NCI-H526 (cell line): ENCODE data around the gene TTYH3.

Experiments used
- DNase-seq, 2 experiments: peaks; one replicate each; lab custom pipeline; 2025; lab: John Stamatoyannopoulos, UW

Gene TTYH3

GRCh38 chr7:2708547-2709310, 76.9 kb downstream of the TTYH3 start:
- no peak for DNase-seq

DNA sequence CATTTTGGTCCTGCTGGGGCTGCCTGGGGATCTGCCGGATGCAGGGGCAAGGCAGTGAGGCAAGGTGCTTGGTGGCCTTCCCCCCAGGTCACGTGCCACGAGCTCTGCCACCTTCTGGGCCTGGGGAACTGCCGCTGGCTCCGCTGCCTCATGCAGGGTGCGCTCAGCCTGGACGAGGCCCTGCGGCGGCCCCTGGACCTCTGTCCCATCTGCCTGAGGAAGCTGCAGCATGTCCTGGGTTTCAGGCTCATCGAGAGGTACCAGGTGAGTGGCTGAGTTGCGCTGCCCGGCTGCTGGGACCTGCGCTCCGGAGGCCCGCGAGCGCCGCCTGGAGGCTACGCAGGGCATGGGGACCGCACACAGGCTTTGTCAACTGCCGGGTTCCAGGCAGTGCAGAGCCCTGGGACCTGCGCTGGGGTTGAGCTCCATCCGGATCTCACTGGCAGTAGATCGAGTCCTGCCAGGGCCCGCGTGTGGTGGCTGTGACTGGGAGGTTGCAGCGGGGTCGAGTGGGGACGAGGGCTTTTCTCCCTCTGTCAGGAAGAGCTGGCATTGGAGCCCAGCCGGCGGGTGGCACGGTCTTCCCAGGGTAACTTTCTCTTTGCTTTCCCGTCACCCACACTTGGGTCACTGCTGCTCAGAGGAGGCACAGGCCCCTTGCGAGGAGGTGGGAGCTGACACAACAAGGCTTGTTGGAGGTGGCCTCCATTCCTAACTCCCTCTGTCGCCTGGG, 77.9 kb downstream of the TTYH3 start:
- DNase-seq, result peak in 1 of 2 experiments; percentile 87

DNA sequence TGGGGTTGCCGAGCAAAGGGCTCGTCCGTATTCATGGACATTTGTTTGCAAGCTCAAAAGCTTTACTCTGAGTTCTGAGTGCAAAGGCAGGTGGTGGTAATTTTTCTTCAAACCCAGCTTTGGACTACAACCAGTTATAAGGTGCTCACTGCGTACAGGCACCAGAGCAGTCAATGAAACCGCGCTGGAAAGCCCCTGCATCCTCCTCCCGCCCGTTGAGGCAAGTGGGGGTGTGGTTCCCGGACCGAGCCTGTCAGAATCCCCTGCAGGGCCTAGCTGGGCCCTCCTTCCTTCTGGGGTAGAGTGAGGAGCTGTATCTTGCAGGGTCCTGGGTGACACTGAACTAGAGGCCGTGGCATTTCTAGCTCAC, 78.5 kb downstream of the TTYH3 start:
- no peak for DNase-seq

- DNase-seq, result no peak
Measured at GRCh38 chr7:2710901-2711551, 79.2 kb downstream of the TTYH3 start.

DNA sequence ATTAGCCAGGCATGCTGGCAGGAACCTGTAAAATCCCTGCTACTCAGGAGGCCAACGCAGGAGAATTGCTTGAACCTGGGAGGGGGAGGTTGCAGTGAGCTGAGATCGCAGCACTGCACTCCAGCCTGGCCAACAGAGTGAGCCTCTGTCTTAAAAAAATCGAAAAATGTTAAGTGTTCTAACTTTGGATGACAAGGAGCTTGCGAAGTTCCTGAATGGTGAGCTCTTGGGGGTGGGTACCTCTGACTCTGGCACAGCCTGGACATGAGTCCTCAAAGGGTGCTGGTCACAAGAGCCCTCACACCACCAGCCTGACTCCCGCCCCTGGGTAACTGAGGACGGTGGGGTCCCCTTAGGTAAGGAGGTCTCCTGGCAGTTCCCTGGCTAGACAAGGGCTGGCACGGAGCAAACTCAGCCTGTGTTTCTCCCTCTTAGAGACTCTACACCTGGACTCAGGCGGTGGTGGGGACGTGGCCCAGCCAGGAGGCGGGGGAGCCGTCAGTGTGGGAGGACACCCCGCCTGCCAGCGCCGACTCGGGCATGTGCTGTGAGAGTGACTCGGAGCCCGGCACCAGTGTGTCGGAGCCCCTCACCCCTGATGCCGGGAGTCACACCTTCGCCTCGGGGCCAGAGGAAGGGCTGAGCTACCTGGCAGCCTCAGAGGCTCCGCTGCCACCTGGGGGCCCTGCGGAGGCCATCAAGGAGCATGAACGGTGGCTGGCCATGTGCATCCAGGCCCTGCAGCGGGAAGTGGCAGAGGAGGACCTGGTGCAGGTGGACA, 80.3 kb downstream of the TTYH3 start:
- DNase-seq, result no peak

DNA sequence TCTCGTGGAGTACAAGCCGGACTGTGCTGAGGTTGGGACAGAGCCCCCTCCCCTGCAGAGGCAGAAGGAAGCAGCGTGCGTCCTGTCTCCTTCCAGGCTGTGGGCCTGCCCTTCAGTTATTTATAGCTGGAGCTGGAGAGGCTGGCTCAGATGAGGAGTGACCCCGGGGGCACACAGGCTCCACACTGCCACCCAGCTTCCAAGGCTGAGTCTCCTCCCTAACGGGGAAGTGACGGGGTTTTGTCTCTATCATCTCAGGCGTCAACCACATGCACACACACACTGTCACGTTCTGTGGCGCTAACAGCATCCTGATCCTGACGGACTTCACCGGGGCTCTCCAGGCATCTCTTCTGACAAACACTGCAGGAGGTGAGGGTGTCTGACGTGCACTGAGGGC, 81.6 kb downstream of the TTYH3 start:
- DNase-seq, result peak in 1 of 2 experiments; percentile 20

DNA sequence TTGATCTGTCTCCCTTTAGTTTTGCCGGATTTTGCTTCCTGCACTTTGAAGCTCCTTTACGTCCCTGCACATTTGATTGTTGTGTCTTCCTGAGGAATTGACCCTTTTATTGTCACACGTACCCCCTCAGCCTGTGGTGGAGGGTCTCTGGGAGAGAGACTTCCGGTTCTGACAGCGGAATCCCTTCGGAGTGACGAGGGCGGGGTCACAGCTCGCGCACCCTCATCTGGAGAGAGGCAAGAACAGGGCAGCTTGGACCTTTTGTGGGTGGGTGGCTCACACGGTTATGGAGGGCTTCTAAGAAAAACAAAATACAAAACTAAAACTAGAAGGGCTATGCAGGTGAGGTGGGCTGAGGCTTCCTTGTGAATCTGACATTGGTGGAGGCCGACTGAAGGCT, 82.2 kb downstream of the TTYH3 start:
- no peak for DNase-seq
